Heart left ventricle (tissue), 16 donors: ENCODE results near the gene SIGLEC14. TPM values are rescaled to one million over a fixed set of nuclear protein-coding genes. Genes with fewer than 3 reads are reported as not detected.

Experiments used
- ATAC-seq, 4 donors: fragments of 200-7000 bp; cut with Tn5 transposase; one replicate each; pipeline ENCODE4 v1.9.1; 2020 to 2022; ENCODE audit warnings: moderate library complexity in 4 of 4, mild to moderate bottlenecking in 3 of 4, moderate number of reproducible peaks in 1 of 4
- DNase-seq, 5 donors: peaks; one replicate each; pipeline ENCODE4 v3.0.0-alpha.2; 2020
- H3K27ac ChIP-seq, 12 donors: fragments of 200-600 bp; sonication (generic) in 4 of 12; one replicate each; pipeline versions ENCODE4 v1.5.0 to v1.8.0; 2016 to 2022; ENCODE audit warnings: mild to moderate bottlenecking in 2 of 12
- H3K27me3 ChIP-seq, 9 donors: fragments of 200-600 bp; sonication (generic) in 2 of 9; one replicate each; pipeline versions ENCODE4 v1.5.1 to v1.8.0; 2016 to 2022; ENCODE audit warnings: mild to moderate bottlenecking in 3 of 9
- H3K36me3 ChIP-seq, 9 donors: fragments of 200-600 bp; sonication (generic) in 2 of 9; one replicate each; pipeline versions ENCODE4 v1.5.0 to v1.8.0; 2018 to 2022; ENCODE audit warnings: mild to moderate bottlenecking in 2 of 9
- H3K4me1 ChIP-seq, 12 donors: fragments of 200-600 bp; sonication (generic) in 4 of 12; one replicate each; pipeline versions ENCODE4 v1.5.0 to v1.8.0; 2016 to 2022; ENCODE audit warnings: mild to moderate bottlenecking in 3 of 12
- H3K4me3 ChIP-seq, 12 donors: fragments of 200-600 bp; sonication (generic) in 4 of 12; one replicate each; pipeline versions ENCODE4 v1.5.0 to v1.8.0; 2017 to 2022; ENCODE audit warnings: mild to moderate bottlenecking in 9 of 12, moderate library complexity in 4 of 12
- H3K9me3 ChIP-seq, 12 donors: fragments of 200-600 bp; sonication (generic) in 4 of 12; one replicate each; pipeline versions ENCODE4 v1.5.0 to v1.8.0; 2016 to 2022; ENCODE audit warnings: mild to moderate bottlenecking in 1 of 12
- CTCF ChIP-seq, 12 donors: fragments of 200-600 bp; sonication (generic) in 4 of 12; IDR thresholded peaks; one replicate each; pipeline versions ENCODE4 v1.5.0 to v1.8.0; 2018 to 2022; ENCODE audit warnings: antibody characterized with exemption in 12 of 12, mild to moderate bottlenecking in 5 of 12
- POLR2A ChIP-seq, 2 donors: fragments of 450-650 bp; IDR thresholded peaks; one replicate each; pipeline ENCODE4 v1.6.1; 2017; ENCODE audit warnings: antibody characterized with exemption in 2 of 2, mild to moderate bottlenecking in 2 of 2, moderate library complexity in 2 of 2
- WGBS, 4 donors: extraction: QIAGEN DNeasy Blood & Tissue Kit in 2 of 4; methylation state at CpG; one replicate each; pipeline versions ENCODE4 v1.1.5 to v1.1.7; 2013 to 2018; 5-methylcytosine and 5-hydroxymethylcytosine counted together
- intact Hi-C, 10 donors: fragments of 100-400 bp; cut with DNase I; formaldehyde crosslinking; loops; one replicate each; pipeline versions ENCODE4 v1.11.1 to v1.14.2; 2022
- polyA plus RNA-seq, 2 donors: library from polyadenylated mRNA; stranded (reverse); fragments of 200-250 nt; gene quantifications; one replicate each; pipeline ENCODE4 v1.2.3, GENCODE V29; 2013
- total RNA-seq, 9 donors: library from RNA; depleted of rRNA in 2 of 9; stranded (reverse); fragments of >200 nt in 2 of 9; fragmentation: NEBNext Ultra II Directional in 3 of 9; extraction: Animal tissue kit (Norgen Biotek cat#: 25700) in 3 of 9; gene quantifications; one replicate each; pipeline versions ENCODE4 v1.1.0 to v1.2.4, GENCODE V29; 2016 to 2023
- donor health status: ischemic (EF 13 %, LVEDD 7.1; RV severe dilation, severe dysfunction).
- donor health status: healthy with polysubstance abuse.
- donor health status: DM: no; HTN: yes; CAD: no.
- donor health status: DM: no; HTN: no; CAD: no.
- donor health status: ischemic (EF 25% LVEDD 6.9; RV normal size, moderate dysfunction).
- donor health status: ischemic (EF 25% LVEDD 5.7; RV mildly dilated, moderate dysfunction).
- donor health status: healthy.
- donor health status: DM: yes; HTN: yes; CAD: no.
- donor health status: ischemic (EF 35%, LVEDD 5.7; RV mildly dilated, moderate dysfunction).
- donor health status: nonischemic (EF 11% LVEDD 7.7; RV severe dilation, severe dysfunction).
- donor health status: DM: yes; HTN: yes; CAD: no.
- donor health status: PGD.
- donor health status: ischemic (EF 29% LVEDD 5.4; RV normal size, mild dysfunction).
- donor health status: nonischemic (EF 23%, LVEDD 6.1; RV moderate dilation, normal function).

The SIGLEC14 gene
- total and polyA plus RNA-seq, 11 donors: 0.20 to 17.9 (median 1.3) TPM; not detected in 2

- intact Hi-C loops: loop anchor here in 3 of 10 donors (2.0 to 10.0 kb wide), 3 partner anchors 25 to 491 kb away; partner anchors contain the start of genes CTU1 (in 1 of the 3) and ZNF175 (in 1 of the 3)
- TF ChIP-seq CTCF (IDR thresholded peaks at IDR 0.05) (no peak), POLR2A (IDR thresholded peaks at IDR 0.05) (no peak)
- WGBS, 4 donors: 71 to 89% (median 85%) methylated on average over 8 of the region's 8 CpGs
- peaks cover 0 to 19% (median 12%) of the 10 kb centered on the region in 12 donors for H3K4me1 ChIP-seq
- DNase-seq (no peak), ATAC-seq (no peak)
- H3K27me3 ChIP-seq: peaks cover 2 to 32% (median 5%) of the 10 kb centered on the region in 9 donors
- H3K36me3 ChIP-seq: no peaks in the 10 kb centered on the region
- peak overlapping the region in 8 of 12 donors; percentile 64 to 82 (median 72) for H3K4me3 ChIP-seq
- no peak overlapping the region for H3K27ac ChIP-seq
- no peaks in the 10 kb centered on the region for H3K9me3 ChIP-seq
These were observed 51.1 kb downstream of the SIGLEC14 start for GRCh38 chr19:51595190-51596175.

GRCh38 chr19:51594774-51595109, 51.9 kb downstream of the SIGLEC14 start:
- H3K27me3 ChIP-seq: peaks cover 0 to 26% (median 5%) of the 10 kb centered on the region in 9 donors
- DNase-seq: no peak
- H3K36me3 ChIP-seq: no peaks in the 10 kb centered on the region
- TF ChIP-seq POLR2A (IDR thresholded peaks at IDR 0.05) (no peak), CTCF (IDR thresholded peaks at IDR 0.05) (no peak)
- H3K27ac ChIP-seq: peak overlapping the region in 7 of 12 donors; percentile 20 to 70 (median 38)
- peak overlapping the region; percentile 51 to 82 (median 70) for H3K4me3 ChIP-seq
- no peaks in the 10 kb centered on the region for H3K9me3 ChIP-seq
- intact Hi-C loops: loop anchor here in 6 of 10 donors (1.0 to 10.0 kb wide), 5 partner anchors 23 to 490 kb away; partner anchors contain the start of genes ZNF175 (in 4 of the 6) and CTU1 (in 2 of the 6)
- WGBS, 4 donors: 13 to 24% (median 20%) methylated on average over 5 to 6 of the region's 6 CpGs
- ATAC-seq: peak in 2 of 4 donors; percentile 4 to 20
- H3K4me1 ChIP-seq: peaks cover 0 to 19% (median 12%) of the 10 kb centered on the region in 12 donors

GRCh38 chr19:51593969-51594773, 52.5 kb downstream of the SIGLEC14 start:
- Histone ChIP-seq H3K9me3 (no peaks in the 10 kb centered on the region), H3K27ac (peak overlapping the region in 10 of 12 donors; percentile 22 to 70 (median 44)), H3K36me3 (no peaks in the 10 kb centered on the region), H3K4me1 (peaks cover 0 to 19% (median 12%) of the 10 kb centered on the region in 12 donors), H3K27me3 (peaks cover 0 to 20% (median under 1%) of the 10 kb centered on the region in 9 donors), H3K4me3 (peak overlapping the region; percentile 51 to 82 (median 70))
- no peak for TF ChIP-seq CTCF (IDR thresholded peaks at IDR 0.05)
- TF ChIP-seq POLR2A (IDR thresholded peaks at IDR 0.05): peak in 1 of 2 donors; percentile 52
- DNase-seq: peak; percentile 98 to 99 (median 99)
- ATAC-seq: peak; percentile 100
- WGBS, 4 donors: 0% methylated on average over 34 to 61 of the region's 61 CpGs
- intact Hi-C loops: loop anchor here in 7 of 10 donors (1.0 to 10.0 kb wide), 7 partner anchors 19 to 489 kb away; partner anchors contain the start of genes ZNF175 (in 4 of the 7) and CTU1 (in 2 of the 7)
